NB4 (cell line): ENCODE measurements around the gene KCNAB1.

Experiments
- CTCF ChIP-seq: IDR thresholded peaks from one replicate; pipeline ENCODE4 v1.5.1; 2012; ENCODE audit warnings: low read depth, low read length
- MAX ChIP-seq: IDR thresholded peaks from 2 replicates; pipeline ENCODE4 v1.6.1; 2011; ENCODE audit warnings: low read depth, low read length
- POLR2A ChIP-seq: IDR thresholded peaks from 2 replicates; pipeline ENCODE4 v1.6.1; 2011; ENCODE audit warnings: mild to moderate bottlenecking; ENCODE audit not compliant: insufficient read length; ENCODE audit errors: extremely low read depth

- TF ChIP-seq CTCF (no peak), POLR2A (no peak), MAX (no peak)
These were observed 229.6 kb downstream of the KCNAB1 start for GRCh38 chr3:156349978-156350377.
